Keratinocyte (primary cell): ENCODE measurements around the gene MAG.

Experiments used
- CTCF ChIP-seq, 3 experiments: IDR thresholded peaks in 1 of 3; conservative IDR thresholded peaks in 1 of 3; optimal IDR thresholded peaks in 1 of 3; 2 replicates in 2 of 3; 3 replicates in 1 of 3; pipeline versions ENCODE3 to v1.5.1; 2011; ENCODE audit warnings: low read length in 3 of 3, mild to moderate bottlenecking in 3 of 3, moderate library complexity in 2 of 3, control low read depth in 1 of 3, inconsistent platforms in 1 of 3; ENCODE audit not compliant: insufficient read depth in 2 of 3; ENCODE audit errors: extremely low read depth in 1 of 3
- EZH2 ChIP-seq: IDR thresholded peaks from one replicate; pipeline ENCODE4 v1.6.1; 2012; ENCODE audit warnings: inconsistent platforms, mild to moderate bottlenecking, low read length, moderate library complexity

- TF ChIP-seq CTCF (optimal IDR thresholded peaks at IDR 0.05 in 1 of 3, IDR thresholded peaks at IDR 0.05 in 1 of 3, conservative IDR thresholded peaks at IDR 0.05 in 1 of 3; ENCODE audit: extremely low read depth in 1 of 3, insufficient read depth in 2 of 3, low read length in 3 of 3) (no peak), EZH2 (no peak)
These were observed 45.4 kb upstream of the MAG start for GRCh38 chr19:35246466-35247092.
